Dedifferentiated amniotic fluid mesenchymal stem cell (primary cell): ENCODE measurements around the gene HDX.
"Not testable (repeated sequence)": the region's sequence is repeated elsewhere in the genome, so short reads cannot be mapped to it uniquely, and the experiment has no call there.

Experiments used
- DNase-seq: peaks from one replicate; pipeline ENCODE4 v3.0.0-alpha.2; 2016; ENCODE audit errors: extremely low spot score

HDX gene, protein sequence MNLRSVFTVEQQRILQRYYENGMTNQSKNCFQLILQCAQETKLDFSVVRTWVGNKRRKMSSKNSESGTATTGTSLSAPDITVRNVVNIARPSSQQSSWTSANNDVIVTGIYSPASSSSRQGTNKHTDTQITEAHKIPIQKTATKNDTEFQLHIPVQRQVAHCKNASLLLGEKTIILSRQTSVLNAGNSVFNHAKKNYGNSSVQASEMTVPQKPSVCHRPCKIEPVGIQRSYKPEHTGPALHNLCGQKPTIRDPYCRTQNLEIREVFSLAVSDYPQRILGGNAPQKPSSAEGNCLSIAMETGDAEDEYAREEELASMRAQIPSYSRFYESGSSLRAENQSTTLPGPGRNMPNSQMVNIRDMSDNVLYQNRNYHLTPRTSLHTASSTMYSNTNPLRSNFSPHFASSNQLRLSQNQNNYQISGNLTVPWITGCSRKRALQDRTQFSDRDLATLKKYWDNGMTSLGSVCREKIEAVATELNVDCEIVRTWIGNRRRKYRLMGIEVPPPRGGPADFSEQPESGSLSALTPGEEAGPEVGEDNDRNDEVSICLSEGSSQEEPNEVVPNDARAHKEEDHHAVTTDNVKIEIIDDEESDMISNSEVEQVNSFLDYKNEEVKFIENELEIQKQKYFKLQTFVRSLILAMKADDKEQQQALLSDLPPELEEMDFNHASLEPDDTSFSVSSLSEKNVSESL

DNA sequence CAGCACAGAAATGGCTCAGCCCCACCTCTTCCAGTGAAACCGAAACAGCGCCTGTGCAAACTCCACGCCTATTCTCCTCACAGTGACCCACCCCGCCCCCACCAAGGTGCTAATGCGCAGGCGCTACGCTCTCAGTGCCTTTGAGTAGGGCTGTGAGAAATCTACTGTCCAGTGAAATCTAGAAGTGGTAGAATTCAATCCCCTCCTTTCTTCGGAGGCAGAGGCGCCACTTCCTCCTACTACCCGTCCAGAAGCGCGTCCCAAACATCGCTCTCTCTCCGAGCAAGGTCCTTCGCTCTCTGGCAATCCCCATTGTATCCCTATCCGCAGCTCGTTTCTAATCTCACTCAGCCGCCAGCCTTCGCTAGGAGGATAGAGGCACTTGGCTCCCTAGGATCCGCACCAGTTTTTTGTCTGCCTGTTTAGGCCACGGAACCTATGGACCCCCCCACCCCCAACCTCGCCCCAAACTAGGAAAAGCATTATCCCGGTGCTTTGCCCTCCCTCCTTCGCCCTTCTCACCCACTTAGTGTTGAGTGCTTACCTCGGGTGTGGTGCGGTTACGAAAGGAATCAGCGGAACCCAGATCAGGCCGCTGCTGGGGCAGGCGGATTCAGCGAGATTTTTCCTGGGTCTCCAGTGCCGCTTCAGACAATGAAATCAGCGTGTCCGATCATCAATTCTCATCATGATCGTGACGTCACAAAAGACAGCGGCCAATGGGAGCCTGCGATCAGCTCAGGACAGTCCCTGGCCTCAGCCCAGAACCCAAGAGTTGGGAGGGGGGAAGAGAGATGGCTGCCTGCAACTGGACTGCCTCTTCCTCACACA lies at the start of gene HDX:
Gene HDX, minus strand, starts transcription at position 656 of the 831 bp plus-strand sequence. CDS start 27,056 bp downstream, outside the sequence.
- peak; percentile 73 for DNase-seq

DNA sequence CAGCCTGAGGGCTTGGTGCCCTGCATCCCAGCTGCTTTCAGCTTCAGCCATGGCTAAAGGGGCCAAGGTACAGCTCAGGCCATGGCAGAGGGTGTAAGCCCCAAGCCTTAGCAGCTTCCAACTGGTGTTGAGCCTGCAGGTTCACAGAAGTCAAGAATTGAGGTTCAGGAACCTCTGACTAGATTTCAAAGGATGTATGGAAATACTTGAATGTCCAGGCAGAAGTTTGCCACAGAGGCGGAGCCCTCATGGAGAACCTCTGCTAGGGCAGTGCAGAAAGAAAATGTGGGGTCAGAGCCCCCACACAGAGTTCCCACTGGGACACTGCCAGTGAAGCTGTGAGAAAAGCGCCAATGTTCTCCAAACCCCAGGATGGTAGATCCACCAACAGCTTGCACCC lies 39.1 kb upstream of the HDX start:
- not testable (repeated sequence) for DNase-seq

DNA sequence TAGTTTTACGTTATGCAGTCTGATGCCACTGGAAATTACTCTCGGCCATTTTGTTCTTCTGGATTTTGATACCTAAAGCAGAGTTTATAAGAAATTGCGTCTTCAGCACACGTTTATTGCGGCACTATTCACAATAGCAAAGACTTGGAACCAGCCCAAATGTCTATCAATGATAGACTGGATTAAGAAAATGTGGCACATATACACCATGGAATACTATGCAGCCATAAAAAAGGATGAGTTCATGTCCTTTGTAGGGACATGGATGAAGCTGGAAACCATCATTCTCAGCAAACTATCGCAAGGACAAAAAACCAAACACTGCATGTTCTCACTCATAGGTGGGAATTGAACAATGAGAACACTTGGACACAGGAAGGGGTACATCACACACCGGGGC lies 35.4 kb upstream of the HDX start:
- not testable (repeated sequence) for DNase-seq

DNA sequence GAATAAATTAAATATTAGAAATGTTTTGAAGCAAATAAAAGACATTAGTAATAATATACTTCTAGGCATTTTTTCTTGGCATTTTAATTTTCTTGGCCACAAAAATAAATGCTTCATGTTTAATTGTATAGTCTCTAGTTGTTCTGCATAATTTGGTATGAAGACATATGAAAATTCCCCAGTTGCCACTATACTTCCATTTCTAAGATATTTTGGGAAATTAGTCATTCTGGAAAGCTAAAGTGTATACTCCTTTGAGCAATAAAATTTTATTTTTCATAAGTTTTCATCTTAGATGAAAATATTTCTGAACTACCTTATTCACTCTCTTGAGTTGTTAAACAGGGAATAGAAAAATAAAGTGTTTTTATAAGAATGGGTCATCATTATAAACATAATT lies 13.8 kb downstream of the HDX start:
- no peak for DNase-seq

DNA sequence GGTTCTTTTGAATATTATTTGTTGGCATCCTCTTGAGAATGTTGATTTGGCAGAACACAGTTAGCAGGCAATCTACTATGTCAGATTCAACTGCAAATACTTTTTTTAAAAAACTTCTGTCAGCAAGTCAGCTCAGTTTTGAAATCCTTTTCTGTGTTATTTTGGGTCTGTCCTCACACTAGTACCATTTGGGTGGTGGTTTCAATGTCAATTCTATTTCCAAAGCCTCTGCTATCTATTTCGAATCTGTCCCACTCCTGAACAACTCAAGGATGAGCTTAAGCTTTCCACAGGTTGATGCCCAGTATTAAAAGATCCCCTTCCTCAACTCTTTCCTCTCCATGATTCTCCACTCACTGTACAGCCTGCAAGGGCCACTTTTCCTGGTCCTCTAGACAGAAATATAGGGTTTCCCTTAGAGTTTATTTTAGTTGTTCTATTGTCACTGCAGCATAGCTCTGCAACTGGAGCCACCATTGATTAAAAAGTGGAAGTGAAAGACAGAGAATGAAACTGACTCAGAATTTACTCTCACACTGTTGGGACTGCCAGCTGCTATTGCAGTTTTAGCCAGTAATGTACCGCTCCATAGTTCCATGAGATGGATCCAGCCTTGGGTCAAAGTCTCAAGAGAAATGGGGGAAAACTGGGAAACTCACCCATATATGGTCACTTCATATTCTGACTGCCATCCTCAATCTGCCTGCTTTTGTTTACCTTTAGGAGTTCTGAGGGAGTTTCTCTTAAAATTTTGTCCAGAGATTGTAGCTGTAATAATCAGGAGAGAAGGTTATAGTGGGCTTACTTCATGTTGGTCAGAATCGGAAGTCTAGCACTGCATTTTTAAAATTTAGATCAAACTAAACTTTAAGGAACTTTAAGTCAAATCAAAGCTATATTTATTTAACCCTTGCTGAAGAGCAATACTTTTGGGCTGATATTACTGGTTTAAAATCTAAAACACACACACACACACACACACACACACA lies 14.6 kb downstream of the HDX start:
- no peak for DNase-seq

DNA sequence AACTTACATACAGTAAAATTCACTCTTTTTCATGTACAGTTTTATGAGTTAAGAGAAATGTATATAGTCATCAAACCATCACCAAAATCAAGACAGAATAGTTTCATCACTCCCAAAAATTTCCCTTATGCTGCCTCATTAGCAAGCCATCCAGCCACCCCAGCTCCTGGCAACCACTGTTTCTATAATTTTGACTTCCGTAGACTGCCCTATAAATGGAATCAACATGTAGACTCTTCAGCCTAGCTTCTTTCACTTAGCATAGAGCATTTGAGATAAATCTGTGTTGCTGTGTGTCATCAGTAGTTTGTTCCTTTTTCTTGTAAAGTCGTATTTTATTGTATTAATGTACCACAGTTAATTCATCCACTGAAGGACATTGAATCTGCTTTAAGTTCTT lies 23.2 kb downstream of the HDX start:
- DNase-seq: no peak

DNA sequence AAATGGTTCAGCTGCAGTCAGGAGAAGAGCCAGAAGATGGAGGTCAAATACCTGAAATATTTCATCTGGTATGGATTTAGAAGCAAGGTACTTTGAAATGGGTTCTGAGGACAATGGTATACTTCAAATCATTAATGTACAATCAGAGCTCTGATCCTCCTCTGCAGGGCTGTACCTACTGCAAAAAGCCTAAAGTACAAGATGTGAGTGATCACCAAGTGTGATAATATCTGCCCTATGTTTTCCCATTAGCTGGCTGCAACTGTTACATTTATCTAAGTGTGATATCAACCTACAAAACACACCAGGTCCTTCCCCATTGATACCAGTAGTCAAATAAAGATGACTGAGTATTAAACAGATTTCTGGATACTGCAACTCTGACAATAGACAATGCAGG lies 25.1 kb downstream of the HDX start:
- DNase-seq: no peak

DNA sequence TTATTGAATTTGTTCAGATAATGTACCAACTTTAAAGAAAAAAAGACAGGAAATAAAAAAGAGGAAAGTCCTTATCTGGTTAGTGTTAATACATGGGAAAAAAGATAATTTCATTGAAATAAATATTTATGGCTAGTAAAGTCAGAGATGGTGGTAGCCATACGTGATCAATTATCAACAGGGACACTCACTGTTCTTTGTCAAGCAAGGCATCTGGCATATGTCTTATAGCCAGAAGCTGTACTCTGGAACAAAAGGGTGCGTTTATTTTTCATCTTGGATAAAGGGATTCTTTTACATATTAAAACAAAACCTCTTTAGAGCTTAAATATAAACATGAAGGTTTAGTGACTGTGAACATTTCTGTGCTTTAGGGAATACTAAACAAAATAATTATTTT lies 26.7 kb downstream of the HDX start:
- DNase-seq: no peak

DNA sequence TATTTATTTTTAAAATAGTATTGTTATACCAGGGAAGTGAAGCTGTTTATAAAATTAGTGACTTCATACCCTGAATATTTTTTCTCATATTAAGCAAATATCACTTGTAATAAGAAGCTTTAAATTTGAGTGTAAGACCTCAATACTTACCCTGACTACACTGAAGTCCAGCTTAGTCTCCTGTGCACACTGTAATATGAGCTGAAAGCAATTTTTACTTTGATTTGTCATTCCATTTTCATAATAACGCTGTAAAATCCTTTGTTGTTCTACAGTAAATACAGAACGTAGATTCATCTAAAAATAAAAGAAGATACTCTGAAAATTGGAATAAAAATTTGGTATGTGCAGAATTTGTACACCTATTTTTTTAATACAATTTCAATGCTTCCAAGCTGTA lies 27.2 kb downstream of the HDX start:
- DNase-seq: no peak

DNA sequence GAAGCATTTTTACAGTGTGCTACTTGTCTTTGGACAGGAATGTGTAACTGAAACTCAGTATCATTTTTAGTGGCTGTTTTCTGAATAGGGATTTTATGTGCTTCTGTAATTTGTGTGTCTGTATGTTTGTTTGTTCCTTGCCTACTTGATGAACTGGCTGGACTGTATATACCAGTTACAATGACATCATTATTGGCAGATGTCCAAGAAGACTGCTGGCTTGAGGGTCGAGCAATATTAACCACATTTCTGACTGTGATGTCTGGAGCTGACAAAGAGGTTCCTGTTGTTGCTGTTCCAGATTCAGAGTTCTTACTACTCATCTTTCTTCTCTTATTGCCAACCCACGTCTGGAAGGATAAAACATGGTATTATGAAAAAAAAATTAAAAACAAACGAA lies 33.0 kb downstream of the HDX start:
- no peak for DNase-seq

DNA sequence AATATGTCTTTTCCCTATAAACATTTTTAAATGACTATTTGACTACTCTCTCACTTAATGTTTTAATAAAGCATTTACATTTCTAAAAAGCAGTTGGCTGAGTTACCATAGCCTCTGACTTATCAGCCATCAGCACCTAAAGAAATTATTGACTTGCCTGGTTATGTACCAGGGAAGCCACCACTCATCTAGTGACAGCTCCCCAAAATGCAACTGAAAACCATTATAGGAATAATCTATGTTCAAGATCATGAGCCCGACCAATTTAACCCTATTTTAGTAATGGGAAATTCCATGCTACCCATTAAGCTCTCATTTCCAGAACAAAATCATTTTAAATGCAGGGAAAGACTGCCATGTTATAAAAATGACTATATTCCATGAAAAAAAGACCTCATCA lies 34.4 kb downstream of the HDX start:
- DNase-seq: no peak

DNA sequence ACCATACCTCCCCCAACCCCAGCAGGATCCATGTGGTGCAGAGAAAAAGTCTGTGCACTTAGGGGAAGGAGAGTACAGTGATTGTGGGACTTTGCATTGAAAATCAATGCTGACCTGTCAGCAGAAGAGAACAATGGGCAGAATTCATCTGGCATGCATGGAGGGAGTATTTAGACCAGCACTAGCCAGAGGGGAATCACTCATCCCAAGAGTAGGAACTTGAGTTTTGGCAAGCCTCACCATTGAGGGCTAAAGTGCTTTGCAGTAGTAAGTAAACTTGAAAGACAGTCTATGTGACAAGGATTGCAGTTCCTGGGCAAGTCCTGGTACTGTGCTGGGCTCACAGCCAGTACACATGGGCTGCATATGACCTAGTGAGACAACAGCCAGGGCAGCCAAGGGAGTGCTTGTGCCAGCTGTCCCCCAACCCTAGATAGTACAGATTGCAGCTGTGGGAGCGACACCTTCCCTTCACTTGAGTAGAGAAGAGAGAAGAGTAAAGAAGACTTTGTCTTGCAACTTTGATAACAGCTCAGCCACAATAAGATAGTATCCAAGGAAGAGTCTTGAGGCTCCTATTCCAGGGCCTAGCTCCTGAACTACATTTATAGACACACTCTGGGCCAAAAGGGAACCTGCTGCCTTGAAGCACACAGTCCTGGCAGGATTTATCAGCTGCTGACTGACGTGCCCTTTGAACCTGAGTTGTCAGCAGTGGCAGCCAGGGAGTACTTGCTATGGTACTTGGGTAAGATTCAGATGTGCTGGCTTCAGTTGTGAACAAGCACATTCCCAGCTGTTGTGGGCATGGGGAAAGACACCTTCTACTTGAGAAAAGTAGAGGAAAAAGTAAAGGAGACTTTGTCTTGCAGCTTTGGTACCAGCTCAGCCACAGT lies 48.7 kb downstream of the HDX start:
- DNase-seq: no peak

DNA sequence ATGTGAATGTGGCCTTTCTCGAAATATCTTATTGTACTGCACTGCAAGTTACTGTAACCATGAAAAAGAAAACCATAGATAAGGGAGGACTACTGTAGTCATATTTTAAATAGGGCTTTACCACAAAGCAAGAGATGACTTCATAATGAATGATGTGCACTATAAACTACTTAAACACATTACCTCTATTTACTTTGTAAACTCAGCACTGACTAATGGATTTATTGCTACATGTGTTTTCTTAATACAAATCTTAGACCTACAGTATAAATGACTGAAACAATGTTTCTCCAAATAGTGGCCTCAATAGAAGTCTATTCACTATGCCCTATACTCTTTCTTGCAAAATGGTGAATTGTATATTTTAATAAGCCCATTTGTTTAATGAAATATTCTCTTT lies 61.1 kb downstream of the HDX start:
- no peak for DNase-seq

DNA sequence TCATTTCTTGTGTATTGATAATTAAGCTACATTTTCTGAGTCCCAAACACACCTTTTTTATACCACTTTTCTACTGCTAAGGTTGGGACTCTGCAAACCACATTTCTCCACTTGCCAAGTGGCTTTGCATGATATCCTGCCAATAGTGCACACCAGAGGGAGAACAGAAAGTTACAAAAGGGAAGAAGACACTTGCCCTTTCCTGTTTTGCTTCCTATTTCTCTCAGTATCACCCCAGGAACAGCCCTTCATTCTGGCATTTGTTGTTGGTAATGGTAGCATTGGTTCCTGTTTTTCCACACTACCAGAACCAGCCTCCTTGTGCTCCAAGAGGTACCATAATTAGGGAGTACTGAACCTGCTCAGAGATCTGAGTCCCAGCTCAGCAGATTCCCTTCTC lies 87.1 kb downstream of the HDX start:
- DNase-seq: no peak

DNA sequence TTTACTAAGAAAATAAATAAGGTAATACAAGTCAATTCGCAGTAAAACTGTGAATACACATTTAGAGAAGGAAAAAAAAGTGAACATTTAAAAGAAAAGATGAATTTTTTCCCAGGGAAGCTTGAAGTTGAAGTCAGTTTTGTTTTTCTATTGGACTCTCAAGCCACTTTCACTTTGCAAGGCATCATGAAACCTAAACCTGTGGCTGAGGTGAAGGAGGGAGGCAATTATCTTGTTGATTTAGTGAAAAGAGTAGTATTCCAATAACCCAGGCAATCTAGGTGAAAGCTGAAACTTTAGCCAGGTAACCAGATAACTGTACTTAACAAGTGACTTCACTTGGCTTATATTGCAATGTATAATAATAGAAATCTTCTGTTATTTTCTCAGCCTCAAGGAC lies 138.6 kb downstream of the HDX start:
- no peak for DNase-seq

DNA sequence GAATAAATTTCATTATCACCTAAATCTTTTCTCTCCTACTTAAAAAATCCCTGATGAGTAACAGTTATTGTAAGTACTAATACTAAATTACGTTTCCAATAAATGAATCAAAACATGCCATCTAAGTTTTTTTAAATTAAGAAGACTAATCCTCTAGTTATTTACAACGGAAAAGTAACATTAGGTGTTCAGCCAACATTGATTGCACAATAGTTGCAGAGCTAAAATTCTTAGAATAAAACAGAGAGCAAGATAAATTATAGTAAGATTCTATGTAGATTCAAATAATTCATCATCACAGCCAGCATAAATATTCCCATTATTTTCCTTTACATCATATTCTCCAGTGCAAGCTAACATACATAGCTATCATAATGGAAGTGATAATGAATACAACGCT lies 139.2 kb downstream of the HDX start:
- DNase-seq: no peak

DNA sequence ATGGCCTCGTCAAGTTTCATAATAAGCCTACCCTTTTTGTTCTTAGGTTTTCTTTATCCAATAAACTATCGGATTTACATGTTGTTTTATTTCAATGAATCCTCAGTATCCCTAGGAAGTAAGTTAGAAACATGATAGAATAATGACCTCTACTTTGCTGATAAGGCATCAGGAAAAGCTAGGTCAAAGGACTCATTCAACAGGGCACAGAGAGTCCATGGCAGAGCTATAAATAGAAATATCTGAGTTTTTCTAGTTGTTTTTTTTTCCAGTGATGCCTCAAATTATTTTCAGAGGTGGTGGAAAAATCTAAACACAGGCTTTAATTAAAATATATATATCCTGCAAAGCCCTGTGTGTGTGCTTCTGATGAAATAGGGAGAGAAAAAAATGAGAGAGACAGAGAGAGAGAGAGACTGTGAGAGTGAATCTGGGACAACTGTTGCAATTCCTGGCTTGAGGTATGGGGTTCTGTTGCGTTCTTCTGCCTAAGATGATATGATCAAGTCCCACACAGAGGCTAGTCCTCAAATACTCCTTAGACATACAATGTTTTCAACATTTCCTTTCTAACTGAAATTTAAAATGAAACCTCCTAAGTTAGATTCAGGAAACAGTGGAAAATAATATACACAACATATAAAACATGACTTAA lies 139.9 kb downstream of the HDX start:
- DNase-seq: no peak

DNA sequence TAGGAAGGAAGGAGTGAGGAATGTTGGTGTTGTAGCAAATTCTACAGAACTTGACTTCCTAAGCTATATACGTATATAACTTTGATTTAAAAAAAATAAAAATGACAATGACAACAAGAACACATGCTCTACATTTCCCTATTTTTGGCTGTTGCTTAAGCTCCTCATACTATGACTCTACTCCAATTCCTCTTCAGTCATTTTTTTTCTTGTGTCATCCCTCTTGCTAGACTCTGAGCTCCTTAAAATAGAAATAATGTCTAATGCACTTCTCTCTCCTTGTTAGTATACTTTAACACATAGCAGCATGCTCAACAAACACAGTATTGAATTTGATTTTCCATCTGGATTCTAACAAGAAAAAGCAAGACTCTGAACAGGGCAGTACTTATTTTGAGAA lies 144.0 kb downstream of the HDX start:
- no peak for DNase-seq

DNA sequence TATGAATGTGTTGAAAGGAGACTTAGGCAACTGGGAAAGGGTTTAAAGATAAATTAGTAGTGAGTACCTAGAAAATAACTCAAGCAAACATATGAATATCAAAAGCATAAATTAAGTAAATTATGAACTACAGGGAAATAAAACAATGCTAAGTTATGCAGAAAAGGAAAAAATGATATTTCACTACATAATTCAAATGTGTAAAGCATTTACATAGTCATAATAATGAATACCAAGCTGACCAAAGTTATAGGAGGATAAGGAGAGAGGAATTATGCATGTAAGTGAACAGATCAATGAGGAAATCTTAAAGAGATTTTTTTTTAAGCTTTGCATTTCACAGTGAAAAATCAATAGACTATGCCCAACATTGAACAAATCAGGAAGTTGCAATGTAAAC lies 145.0 kb downstream of the HDX start:
- no peak for DNase-seq

DNA sequence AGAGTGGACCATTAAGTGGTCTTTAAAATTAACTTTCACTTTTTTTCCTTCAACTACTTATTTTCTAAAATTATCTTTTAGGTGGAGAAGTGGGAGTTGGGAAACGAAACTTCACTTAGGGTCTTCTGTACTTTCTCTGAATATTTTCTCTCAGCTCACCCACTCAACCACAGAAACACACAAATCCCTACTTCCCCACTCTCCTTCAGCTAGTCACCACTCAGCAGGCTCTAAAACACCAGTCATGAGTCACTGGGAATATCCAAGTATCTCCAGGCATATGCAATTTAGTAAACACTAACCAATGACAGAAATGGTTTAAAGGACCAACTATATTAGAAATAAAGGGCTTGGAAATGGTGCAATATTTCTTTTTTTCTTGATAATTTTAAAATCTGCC lies 161.3 kb downstream of the HDX start:
- no peak for DNase-seq
